Effector CD4-positive, alpha-beta T cell (primary cell): ENCODE data around the gene TSPAN9.

Experiments used
- DNase-seq: peaks from one replicate; pipeline ENCODE4 v3.0.0-alpha.2; 2020

The TSPAN9 gene

DNA sequence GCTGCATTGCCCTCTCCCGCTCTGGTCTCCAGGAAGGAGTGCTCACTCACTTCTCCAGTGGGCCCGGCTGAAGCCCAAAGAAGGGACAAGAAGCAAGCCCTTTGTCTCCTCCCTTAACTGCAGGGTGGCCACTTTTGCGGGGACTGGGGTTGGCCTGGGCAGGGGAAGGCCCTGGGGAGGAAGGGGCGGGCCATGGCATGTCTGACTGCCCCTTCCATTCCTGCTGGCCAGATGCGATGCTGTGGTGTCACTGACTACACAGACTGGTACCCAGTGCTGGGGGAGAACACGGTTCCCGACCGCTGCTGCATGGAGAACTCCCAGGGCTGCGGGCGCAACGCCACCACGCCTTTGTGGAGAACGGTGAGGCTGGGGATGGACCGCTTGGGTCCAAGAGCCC lies 203.8 kb downstream of the TSPAN9 start:
- DNase-seq = no peak

- no peak for DNase-seq
These were observed 204.6 kb downstream of the TSPAN9 start for GRCh38 chr12:3281588-3282383.

- no peak for DNase-seq
These were observed 205.1 kb downstream of the TSPAN9 start for GRCh38 chr12:3282384-3282670.

DNA sequence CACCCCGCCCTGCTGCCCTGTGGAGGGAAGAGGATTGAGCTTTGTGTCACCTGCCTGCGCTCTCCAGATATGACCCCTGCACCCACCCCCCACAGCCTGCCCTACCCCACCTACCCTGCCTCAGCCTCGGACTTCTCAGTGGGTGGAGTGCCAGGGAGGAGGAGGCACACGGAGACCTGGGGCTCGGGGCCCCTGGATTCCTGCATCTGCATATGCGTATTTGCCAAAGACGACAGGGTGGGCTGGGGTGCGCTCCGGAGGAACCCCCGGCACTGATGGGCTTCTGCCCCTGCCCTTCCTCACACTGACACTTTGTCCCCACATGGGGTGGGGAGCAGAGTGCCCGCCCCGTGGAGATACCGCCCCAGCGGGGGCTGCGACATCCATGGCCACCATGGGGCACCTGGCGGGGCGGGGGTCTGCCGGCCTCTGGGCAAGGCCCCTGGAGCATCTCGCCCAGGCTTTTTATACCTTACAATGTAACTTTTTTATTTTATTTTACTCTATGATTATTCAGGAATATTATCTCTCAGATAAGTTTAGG lies 206.0 kb downstream of the TSPAN9 start:
- DNase-seq = no peak

GRCh38 chr12:3284405-3284804 lies 207.2 kb downstream of the TSPAN9 start:
- no peak for DNase-seq

- DNase-seq = no peak
These were observed 208.4 kb downstream of the TSPAN9 start for GRCh38 chr12:3285570-3285969.

DNA sequence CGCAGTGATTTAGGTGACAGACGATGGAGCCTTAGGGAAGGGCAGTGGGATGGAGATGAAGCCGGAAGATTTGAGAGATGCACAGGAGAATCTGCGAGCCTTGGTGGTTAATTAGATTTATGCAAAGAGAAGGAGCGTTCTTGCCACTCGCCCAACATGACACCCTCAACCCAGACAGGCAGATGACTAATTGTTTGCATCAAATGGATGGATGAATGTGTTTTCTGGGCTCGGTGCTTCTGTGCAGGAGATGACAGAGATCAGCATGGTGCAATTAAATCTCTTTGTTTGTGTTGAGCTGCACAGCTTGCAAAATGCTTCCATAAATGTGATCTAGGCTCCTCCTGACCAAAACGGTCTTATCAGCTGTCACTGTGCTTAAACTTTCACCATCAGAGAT lies 211.5 kb downstream of the TSPAN9 start:
- no peak for DNase-seq

GRCh38 chr12:3289702-3290101 lies 212.5 kb downstream of the TSPAN9 start:
- DNase-seq = no peak

- no peak for DNase-seq
These were observed 214.8 kb downstream of the TSPAN9 start for GRCh38 chr12:3291939-3292338.

DNA sequence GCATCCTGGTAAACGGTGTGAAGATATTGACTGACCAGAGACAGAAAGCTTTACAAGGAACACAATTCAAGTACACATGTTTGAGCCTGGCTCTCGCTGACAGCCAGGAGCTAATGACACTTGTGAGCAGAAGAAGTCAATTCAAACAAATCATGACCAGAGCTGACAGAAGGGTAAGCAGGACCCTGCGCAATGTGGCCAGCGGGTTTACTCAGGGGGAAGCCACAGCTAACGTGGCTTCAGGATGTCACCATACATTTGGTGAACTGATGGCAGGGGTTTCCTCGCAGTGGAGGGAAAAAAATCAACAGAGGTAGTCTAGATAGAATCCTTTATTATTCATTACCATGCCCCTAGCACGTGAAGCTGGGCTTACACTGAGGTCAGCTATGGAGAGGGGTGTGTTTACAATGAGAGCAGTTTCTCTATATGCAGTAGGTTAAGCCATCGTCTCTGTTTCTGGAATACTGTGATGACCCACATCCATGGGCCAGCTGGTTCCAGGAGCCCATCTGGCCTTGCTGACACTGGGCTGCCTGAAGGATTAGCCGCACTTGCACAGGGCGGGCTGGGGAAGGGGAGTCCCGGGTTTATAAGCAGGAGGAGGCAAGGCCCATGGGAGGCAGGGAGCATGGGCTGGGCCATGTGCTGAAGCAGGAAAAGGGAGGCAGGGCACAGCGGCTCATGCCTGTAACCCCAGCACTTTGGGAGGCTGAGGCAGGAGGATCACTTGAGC lies 215.7 kb downstream of the TSPAN9 start:
- DNase-seq = no peak

DNA sequence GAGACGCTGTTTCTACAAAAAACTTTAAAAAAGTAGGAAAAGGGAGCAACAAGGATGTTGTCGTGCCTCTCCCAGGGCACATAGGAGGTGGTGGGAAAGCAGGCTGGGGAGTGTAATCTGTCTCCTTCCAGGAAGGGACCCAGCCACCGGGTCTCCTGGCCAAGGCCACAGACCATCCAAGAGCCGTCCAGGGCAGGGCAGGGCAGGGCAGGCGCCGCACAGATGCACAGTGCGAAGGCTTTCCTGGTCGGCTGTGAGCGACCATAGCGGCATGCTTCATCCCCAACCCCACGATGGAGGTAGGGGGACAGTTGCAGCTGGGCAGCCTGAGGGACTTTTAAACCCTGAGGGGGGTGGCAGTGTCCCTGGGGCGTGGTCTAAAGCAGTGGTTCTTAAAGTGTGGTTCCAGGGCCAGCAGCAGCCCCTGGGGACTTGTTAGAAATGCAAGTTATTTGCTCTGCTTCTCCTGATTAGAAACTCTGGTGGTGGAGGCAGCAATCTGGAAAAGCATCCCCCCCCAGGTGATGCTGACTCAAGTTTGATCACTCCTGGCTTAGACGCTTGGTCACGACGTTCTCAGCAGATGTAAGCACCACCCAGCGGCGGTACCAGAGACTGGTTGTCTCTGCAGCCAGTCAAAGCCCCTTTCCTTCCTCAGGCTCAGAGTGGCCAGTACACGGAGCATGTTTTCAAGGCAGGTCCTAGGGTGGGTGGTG lies 216.4 kb downstream of the TSPAN9 start:
- DNase-seq = no peak

GRCh38 chr12:3294481-3294911 lies 217.3 kb downstream of the TSPAN9 start:
- no peak for DNase-seq

- no peak for DNase-seq
These were observed 218.0 kb downstream of the TSPAN9 start for GRCh38 chr12:3295225-3295624.

DNA sequence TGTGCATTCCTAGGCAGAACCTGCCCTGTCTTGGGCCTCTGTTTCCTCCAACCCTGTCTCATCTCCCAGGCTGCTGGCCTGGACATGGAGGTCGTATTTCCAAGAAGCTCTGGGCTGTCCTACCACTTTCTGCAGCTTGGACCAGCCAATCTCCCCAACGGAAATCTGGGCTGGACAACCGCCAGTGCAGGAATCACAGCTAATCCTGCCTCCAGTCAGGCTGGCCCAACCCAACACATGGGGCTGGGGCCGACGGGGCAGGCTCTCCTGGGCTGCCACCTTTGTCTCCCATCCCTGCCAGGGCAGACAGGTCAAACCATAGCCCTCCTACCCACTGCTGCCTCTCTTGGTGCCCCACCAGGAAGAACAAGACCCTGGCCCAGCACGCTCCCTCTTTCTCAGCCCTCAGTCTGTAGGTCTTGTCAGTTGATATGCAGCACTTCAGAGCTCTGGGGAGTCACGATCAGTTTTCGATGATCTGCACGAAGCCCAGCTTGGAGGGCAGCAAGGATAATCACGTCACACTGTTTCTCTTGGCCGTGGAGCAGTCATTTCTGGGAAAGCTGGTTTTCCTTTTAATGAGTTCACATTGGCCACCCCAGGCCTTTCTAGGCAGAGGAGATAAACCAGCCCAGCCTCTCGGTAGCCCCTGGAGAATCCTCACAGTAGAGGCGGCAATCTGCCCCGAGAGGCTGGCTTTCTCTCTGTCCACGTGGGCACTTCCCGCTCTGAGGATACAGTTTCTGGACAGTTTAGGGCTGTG lies 218.6 kb downstream of the TSPAN9 start:
- DNase-seq = no peak

DNA sequence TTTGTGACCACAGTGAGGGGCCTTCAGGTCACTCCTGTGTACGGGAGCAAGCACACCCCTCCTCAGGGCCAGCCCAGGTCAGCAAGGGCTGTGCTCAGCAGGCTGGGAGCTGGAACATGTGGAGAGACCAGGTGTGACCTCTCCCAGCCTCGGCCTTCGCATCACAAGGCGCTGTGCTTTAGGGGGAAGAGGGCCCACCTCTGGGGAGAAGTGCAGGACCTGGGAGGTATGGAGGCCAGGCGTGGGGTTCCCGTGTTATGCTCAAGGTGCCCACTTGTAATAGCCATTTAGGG lies 219.2 kb downstream of the TSPAN9 start:
- no peak for DNase-seq

- no peak for DNase-seq
These were observed 221.4 kb downstream of the TSPAN9 start for GRCh38 chr12:3298603-3299002.

DNA sequence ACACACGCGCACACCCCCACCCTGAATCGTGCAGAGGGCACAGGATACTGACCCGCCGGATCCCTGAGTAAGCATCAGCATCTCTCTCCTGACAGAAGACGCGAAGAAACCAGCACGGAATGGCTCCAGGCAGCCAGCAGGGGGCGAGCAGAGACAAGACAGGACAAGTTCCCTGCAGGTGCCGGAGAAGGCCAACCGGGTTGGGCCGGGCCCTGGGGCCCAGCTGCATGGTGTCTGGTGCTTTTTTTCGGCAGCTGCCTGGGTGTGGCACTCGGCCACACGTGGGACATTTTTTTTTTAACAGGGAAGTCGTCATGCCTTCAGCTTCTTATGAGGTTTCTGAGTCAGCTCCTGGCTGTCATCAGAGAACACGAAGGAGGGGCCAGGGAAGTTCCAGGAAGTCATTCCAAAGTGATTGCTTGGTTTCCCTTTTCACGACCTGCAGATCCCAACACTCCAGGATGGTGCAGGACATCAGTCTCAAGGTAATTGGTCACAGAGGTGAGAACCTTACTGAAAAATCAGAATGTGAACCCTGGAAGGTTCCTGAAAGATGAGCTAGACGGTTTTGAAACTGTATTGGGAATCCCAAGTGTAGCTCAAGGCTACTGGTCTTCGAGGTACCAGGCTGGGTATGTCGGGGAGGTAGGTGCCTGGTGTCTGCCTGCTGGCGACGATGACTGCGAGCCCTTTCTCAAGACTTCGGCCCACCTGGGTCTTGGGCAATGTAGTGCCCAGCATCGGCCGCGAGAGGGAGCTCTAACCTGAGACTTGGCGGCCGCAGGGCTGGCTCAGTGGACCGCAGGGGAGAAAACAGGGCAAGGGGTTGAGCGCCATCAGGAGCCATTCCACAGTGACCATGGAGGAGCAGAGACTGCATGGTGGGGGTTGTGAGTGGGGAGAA lies 223.0 kb downstream of the TSPAN9 start:
- peak; percentile 65 for DNase-seq

DNA sequence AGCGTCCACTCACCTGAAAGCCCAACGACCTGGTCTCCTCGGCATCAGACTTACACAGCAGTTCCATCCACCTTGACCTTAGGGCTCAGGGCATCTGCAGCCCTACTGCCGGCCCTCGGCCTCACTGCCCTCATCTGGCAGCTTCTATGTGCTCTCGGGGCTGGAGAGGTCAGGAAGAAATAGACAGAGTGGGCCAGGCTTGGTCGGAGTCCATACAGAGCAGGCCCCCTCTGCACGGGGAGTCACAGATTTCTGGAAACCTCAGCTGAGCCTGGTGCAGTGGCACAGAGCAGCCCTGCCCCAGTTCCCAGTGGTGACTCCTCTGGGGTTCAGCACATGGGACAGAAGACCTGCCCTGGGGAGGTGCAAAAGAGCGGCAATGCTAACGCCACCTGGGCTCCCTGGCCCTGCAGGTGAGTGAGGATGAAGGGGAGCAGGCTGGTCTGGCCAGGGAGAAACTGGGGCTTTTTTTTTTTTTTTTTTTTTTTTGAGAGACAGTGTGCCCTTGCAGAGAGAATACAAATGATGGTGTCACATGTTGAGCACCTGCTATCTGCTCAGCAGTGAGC lies 223.7 kb downstream of the TSPAN9 start:
- DNase-seq = no peak

- no peak for DNase-seq
These were observed 225.3 kb downstream of the TSPAN9 start for GRCh38 chr12:3302401-3303041.

DNA sequence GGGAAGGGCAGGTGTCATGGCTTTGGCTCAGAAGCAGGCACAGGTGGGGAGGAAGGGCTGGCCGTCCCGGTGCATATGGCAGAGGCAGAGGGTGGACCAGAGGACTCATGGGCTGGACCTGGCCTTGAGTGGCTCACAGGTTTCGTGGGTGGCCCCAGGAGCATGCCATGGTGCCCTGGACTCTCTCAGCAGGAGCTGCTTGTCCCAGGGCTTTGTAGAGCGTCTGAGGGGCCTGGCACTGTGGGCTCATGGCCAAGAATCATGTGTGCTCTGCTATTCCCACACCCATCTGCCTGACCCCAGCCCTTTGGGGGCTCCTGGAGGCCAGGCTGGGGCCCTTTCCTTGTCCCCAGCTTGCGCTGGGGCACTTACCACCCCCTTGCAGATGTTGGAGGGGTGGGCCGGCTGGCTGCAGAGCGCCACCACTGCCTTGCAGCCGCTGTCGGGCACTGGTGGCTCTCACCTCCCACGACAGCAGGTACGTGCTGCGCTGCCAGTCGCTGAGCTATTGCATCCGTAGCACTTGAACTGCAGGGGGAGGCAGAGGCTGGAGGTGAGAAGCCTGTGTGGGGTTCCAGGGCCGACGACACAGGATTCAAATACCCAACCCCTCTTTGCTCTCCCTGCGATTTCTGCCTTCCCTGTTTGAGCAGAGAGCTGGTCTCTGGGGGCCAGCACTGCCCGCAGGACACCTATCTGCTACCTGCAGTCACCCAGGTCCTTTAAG lies 226.4 kb downstream of the TSPAN9 start:
- DNase-seq = no peak
